Activated CD8-positive, alpha-beta T cell treated with anti-CD3 and anti-CD28 coated beads, Interleukin-2, amount 10 ng/mL, durations not matched to agents 7 days and 5 days (primary cell): ENCODE data around the gene FAM114A1. TPM values are rescaled to one million over a fixed set of nuclear protein-coding genes. Genes with fewer than 3 reads are reported as not detected.
A peak's percentile ranks its signal among the peaks of the same experiment; 100 is the strongest.

Experiments used
- ATAC-seq: fragments of 150-1000 bp; cut with Tn5 transposase; one replicate; pipeline ENCODE4 v1.10.0; 2021; ENCODE audit warnings: moderate library complexity
- CTCF ChIA-PET: fragments of 350-600 bp; sonication (Branson Sonifier 250); formaldehyde crosslinking; loops from one replicate; lab custom pipeline; 2021; ENCODE audit warnings: antibody characterized with exemption; lab: Charles Lee
- POLR2A ChIA-PET: fragments of 350-600 bp; sonication (Branson Sonifier 250); formaldehyde crosslinking; loops from one replicate; lab custom pipeline; 2021; ENCODE audit warnings: antibody characterized with exemption; lab: Charles Lee
- DNase-seq: peaks from one replicate; pipeline ENCODE4 v3.0.0-alpha.2; 2020
- H3K27ac Mint-ChIP-seq: one replicate; pipeline ENCODE4 v1.8.0; 2021; ENCODE audit warnings: mild to moderate bottlenecking, mixed read lengths
- H3K27me3 Mint-ChIP-seq: one replicate; pipeline ENCODE4 v1.8.0; 2021; ENCODE audit warnings: low read depth, mixed read lengths
- H3K36me3 Mint-ChIP-seq: one replicate; pipeline ENCODE4 v1.8.0; 2021; ENCODE audit warnings: low read depth, mixed read lengths
- H3K4me1 Mint-ChIP-seq: one replicate; pipeline ENCODE4 v1.8.0; 2021; ENCODE audit warnings: low read depth, mixed read lengths
- H3K4me3 Mint-ChIP-seq: one replicate; pipeline ENCODE4 v1.8.0; 2021; ENCODE audit warnings: mild to moderate bottlenecking, mixed read lengths
- H3K9me3 Mint-ChIP-seq: one replicate; pipeline ENCODE4 v1.8.0; 2022; ENCODE audit warnings: mixed read lengths; ENCODE audit not compliant: insufficient read depth
- total RNA-seq, 2 experiments: library from RNA; stranded (reverse); gene quantifications; one replicate each; pipeline ENCODE4 v1.2.3, GENCODE V29; 2021

The FAM114A1 gene
- total RNA-seq: under 1 TPM; 0.50 to 0.60 TPM

- ChIA-PET CTCF (interaction anchor here (1.0 to 1.7 kb wide), 3 partner anchors 25 to 108 kb away, joined by 3 to 7 read pairs (median 4); partner anchors contain the start of gene TLR10), POLR2A (no interaction called here)
- H3K4me1 Mint-ChIP-seq: peaks cover 26% of the 10 kb centered on the region
- DNase-seq: peak; percentile 31
- peak within 1 kb of the TSS; percentile 51 for H3K27ac Mint-ChIP-seq
- H3K27me3 Mint-ChIP-seq: peaks cover 39% of the 10 kb centered on the region
- H3K4me3 Mint-ChIP-seq: peak within 1 kb of the TSS; percentile 76
- H3K36me3 Mint-ChIP-seq: no peaks in the 10 kb centered on the region
- peak; percentile 93 for ATAC-seq
- no peaks in the 10 kb centered on the region for H3K9me3 Mint-ChIP-seq
These were observed at the start of gene FAM114A1 for GRCh38 chr4:38867478-38868058. Gene FAM114A1 (plus strand): TSS chr4:38867806. CDS start chr4:38878079, 10,273 bp downstream.

GRCh38 chr4:38818441-38818976, 49.1 kb upstream of the FAM114A1 start:
- Mint-ChIP-seq H3K4me3 (no peak overlapping the region), H3K9me3 (no peaks in the 10 kb centered on the region), H3K4me1 (peaks cover 9% of the 10 kb centered on the region), H3K27me3 (no peaks in the 10 kb centered on the region), H3K27ac (no peak overlapping the region), H3K36me3 (peaks cover 9% of the 10 kb centered on the region)
- no peak for DNase-seq
- ATAC-seq: no peak
- ChIA-PET POLR2A (no interaction called here), CTCF (interaction anchor here (1.0 kb wide), 1 partner anchor 24 kb away, joined by 3 read pairs; no protein-coding TSS in a partner anchor)

GRCh38 chr4:38819569-38819968, 48.0 kb upstream of the FAM114A1 start:
- CTCF ChIA-PET: interaction anchor here (1.0 to 1.1 kb wide), 2 partner anchors 26 to 41 kb away, joined by 3 read pairs; no protein-coding TSS in a partner anchor
- peaks cover 10% of the 10 kb centered on the region for H3K36me3 Mint-ChIP-seq
- H3K4me1 Mint-ChIP-seq: peaks cover 6% of the 10 kb centered on the region
- no peaks in the 10 kb centered on the region for H3K9me3 Mint-ChIP-seq
- ATAC-seq (no peak), DNase-seq (no peak)
- POLR2A ChIA-PET: no interaction called here
- H3K27ac Mint-ChIP-seq: no peak overlapping the region
- no peak overlapping the region for H3K4me3 Mint-ChIP-seq
- no peaks in the 10 kb centered on the region for H3K27me3 Mint-ChIP-seq

GRCh38 chr4:38820329-38821061, 47.1 kb upstream of the FAM114A1 start:
- Mint-ChIP-seq H3K4me3 (no peak overlapping the region), H3K27me3 (no peaks in the 10 kb centered on the region), H3K9me3 (no peaks in the 10 kb centered on the region), H3K27ac (no peak overlapping the region), H3K4me1 (peaks cover 6% of the 10 kb centered on the region), H3K36me3 (peaks cover 10% of the 10 kb centered on the region)
- POLR2A ChIA-PET: no interaction called here
- no peak for ATAC-seq
- CTCF ChIA-PET: no interaction called here
- DNase-seq: no peak

- H3K27ac Mint-ChIP-seq: no peak overlapping the region
- H3K4me1 Mint-ChIP-seq: peaks cover 6% of the 10 kb centered on the region
- H3K9me3 Mint-ChIP-seq: no peaks in the 10 kb centered on the region
- peaks cover 10% of the 10 kb centered on the region for H3K36me3 Mint-ChIP-seq
- no peak for DNase-seq
- ChIA-PET POLR2A (no interaction called here), CTCF (interaction anchor here (1.1 kb wide), 1 partner anchor 17 kb away, joined by 4 read pairs; the partner anchor contains the start of gene TLR1)
- ATAC-seq: no peak
- H3K27me3 Mint-ChIP-seq: no peaks in the 10 kb centered on the region
- H3K4me3 Mint-ChIP-seq: no peak overlapping the region
These were observed 45.9 kb upstream of the FAM114A1 start for GRCh38 chr4:38821739-38822138.

GRCh38 chr4:38822748-38823303, 44.8 kb upstream of the FAM114A1 start:
- Mint-ChIP-seq H3K9me3 (no peaks in the 10 kb centered on the region), H3K27me3 (no peaks in the 10 kb centered on the region), H3K27ac (no peak overlapping the region), H3K4me1 (peaks cover 6% of the 10 kb centered on the region), H3K4me3 (no peak overlapping the region), H3K36me3 (peaks cover 10% of the 10 kb centered on the region)
- DNase-seq (no peak), ATAC-seq (no peak)
- ChIA-PET POLR2A (no interaction called here), CTCF (interaction anchor here (1.5 kb wide), 1 partner anchor 41 kb away, joined by 4 read pairs; no protein-coding TSS in a partner anchor)

- peaks cover 6% of the 10 kb centered on the region for H3K4me1 Mint-ChIP-seq
- H3K4me3 Mint-ChIP-seq: no peak overlapping the region
- no peak for DNase-seq
- no peak for ATAC-seq
- no peaks in the 10 kb centered on the region for H3K27me3 Mint-ChIP-seq
- H3K36me3 Mint-ChIP-seq: peaks cover 10% of the 10 kb centered on the region
- no peak overlapping the region for H3K27ac Mint-ChIP-seq
- POLR2A ChIA-PET: no interaction called here
- no peaks in the 10 kb centered on the region for H3K9me3 Mint-ChIP-seq
- CTCF ChIA-PET: interaction anchor here (1.5 kb wide), 1 partner anchor 42 kb away, joined by 4 read pairs; no protein-coding TSS in a partner anchor
These were observed 43.8 kb upstream of the FAM114A1 start for GRCh38 chr4:38823766-38824165.

GRCh38 chr4:38829237-38829636, 38.4 kb upstream of the FAM114A1 start:
- Mint-ChIP-seq H3K9me3 (peaks cover 1% of the 10 kb centered on the region), H3K4me1 (no peaks in the 10 kb centered on the region), H3K27ac (no peak overlapping the region), H3K27me3 (no peaks in the 10 kb centered on the region), H3K36me3 (peaks cover 10% of the 10 kb centered on the region), H3K4me3 (no peak overlapping the region)
- POLR2A ChIA-PET: no interaction called here
- no peak for DNase-seq
- ATAC-seq: no peak
- CTCF ChIA-PET: interaction anchor here (1.0 to 2.5 kb wide), 3 partner anchors 25 to 47 kb away, joined by 3 to 8 read pairs (median 3); partner anchors contain the start of genes TLR1 and TLR10

GRCh38 chr4:38831653-38832052, 36.0 kb upstream of the FAM114A1 start:
- Mint-ChIP-seq H3K4me3 (no peak overlapping the region), H3K36me3 (peaks cover 19% of the 10 kb centered on the region), H3K27me3 (no peaks in the 10 kb centered on the region), H3K27ac (no peak overlapping the region), H3K4me1 (no peaks in the 10 kb centered on the region), H3K9me3 (peaks cover 15% of the 10 kb centered on the region)
- POLR2A ChIA-PET: no interaction called here
- no peak for DNase-seq
- CTCF ChIA-PET: interaction anchor here (0.8 to 1.4 kb wide), 3 partner anchors 22 to 72 kb away, joined by 3 to 6 read pairs (median 3); no protein-coding TSS in a partner anchor
- no peak for ATAC-seq

GRCh38 chr4:38832206-38832605, 35.4 kb upstream of the FAM114A1 start:
- Mint-ChIP-seq H3K9me3 (peaks cover 15% of the 10 kb centered on the region), H3K4me1 (peaks cover 2% of the 10 kb centered on the region), H3K27me3 (no peaks in the 10 kb centered on the region), H3K36me3 (peaks cover 19% of the 10 kb centered on the region), H3K27ac (no peak overlapping the region), H3K4me3 (no peak overlapping the region)
- ATAC-seq (no peak), DNase-seq (no peak)
- ChIA-PET POLR2A (no interaction called here), CTCF (interaction anchor here (0.6 to 1.0 kb wide), 2 partner anchors 23 to 73 kb away, joined by 3 read pairs; no protein-coding TSS in a partner anchor)

GRCh38 chr4:38832624-38833528, 34.7 kb upstream of the FAM114A1 start:
- Mint-ChIP-seq H3K9me3 (peaks cover 15% of the 10 kb centered on the region), H3K27me3 (no peaks in the 10 kb centered on the region), H3K36me3 (peaks cover 24% of the 10 kb centered on the region), H3K4me1 (peaks cover 8% of the 10 kb centered on the region), H3K27ac (peak overlapping the region; percentile 4), H3K4me3 (no peak overlapping the region)
- ATAC-seq (no peak), DNase-seq (no peak)
- CTCF ChIA-PET: interaction anchor here (0.6 to 1.6 kb wide), 3 partner anchors 22 to 73 kb away, joined by 3 to 5 read pairs (median 3); no protein-coding TSS in a partner anchor
- POLR2A ChIA-PET: no interaction called here
